ENCODE measurements around the gene KRTAP10-4. TPM values are rescaled to one million over a fixed set of nuclear protein-coding genes. Genes with fewer than 3 reads are reported as not detected.

KRTAP10-4 gene
- total and polyA plus RNA-seq, 9 donors, result not detected

- H3K9me3 ChIP-seq, result no peaks in the 10 kb centered on the region
- H3K4me1 ChIP-seq (ENCODE audit: insufficient read depth), result no peaks in the 10 kb centered on the region
- no peaks in the 10 kb centered on the region for H3K27me3 ChIP-seq
- H3K36me3 ChIP-seq, result no peaks in the 10 kb centered on the region
- DNase-seq, result no peak
- no peak overlapping the region for H3K4me3 ChIP-seq
- 81 to 88% (median 86%) methylated on average over 12 of the region's 12 CpGs for WGBS, 3 donors
- TF ChIP-seq CTCF (IDR thresholded peaks at IDR 0.05), result no peak
- no peak for TF ChIP-seq POLR2A (IDR thresholded peaks at IDR 0.05)
- no peak for TF ChIP-seq EP300 (IDR thresholded peaks at IDR 0.05)
- intact Hi-C loops (cut with DNase I), result loop anchor here in 1 of 4 donors (10.0 kb wide), 1 partner anchor 198 kb away; no protein-coding TSS in a partner anchor
- no peak overlapping the region for H3K27ac ChIP-seq
These were observed 47.2 kb upstream of the KRTAP10-4 start for GRCh38 chr21:44526096-44526997.

GRCh38 chr21:44527156-44527982, 46.2 kb upstream of the KRTAP10-4 start:
- intact Hi-C loops (cut with DNase I), result loop anchor here in 1 of 4 donors (10.0 kb wide), 1 partner anchor 197 kb away; no protein-coding TSS in a partner anchor
- DNase-seq, result no peak
- 86 to 92% (median 87%) methylated on average over 37 of the region's 37 CpGs for WGBS, 3 donors

GRCh38 chr21:44527983-44528633, 45.4 kb upstream of the KRTAP10-4 start:
- no peaks in the 10 kb centered on the region for H3K27me3 ChIP-seq
- peak in 1 of 5 donors; percentile 15 for DNase-seq
- 84 to 86% (median 86%) methylated on average over 18 of the region's 18 CpGs for WGBS, 3 donors

More at GRCh38 chr21:44527156-44527982, 46.2 kb upstream of the KRTAP10-4 start:
- no peaks in the 10 kb centered on the region for H3K4me1 ChIP-seq (ENCODE audit: insufficient read depth)
- no peaks in the 10 kb centered on the region for H3K36me3 ChIP-seq
- no peak for TF ChIP-seq EP300 (IDR thresholded peaks at IDR 0.05)
- TF ChIP-seq CTCF (IDR thresholded peaks at IDR 0.05), result no peak
- no peak for TF ChIP-seq POLR2A (IDR thresholded peaks at IDR 0.05)
- no peaks in the 10 kb centered on the region for H3K9me3 ChIP-seq
- H3K27ac ChIP-seq, result no peak overlapping the region
- no peaks in the 10 kb centered on the region for H3K27me3 ChIP-seq
- no peak overlapping the region for H3K4me3 ChIP-seq

More at GRCh38 chr21:44527983-44528633, 45.4 kb upstream of the KRTAP10-4 start:
- Histone ChIP-seq H3K4me1 (ENCODE audit: insufficient read depth) (no peaks in the 10 kb centered on the region), H3K4me3 (no peak overlapping the region), H3K36me3 (no peaks in the 10 kb centered on the region), H3K9me3 (no peaks in the 10 kb centered on the region), H3K27ac (no peak overlapping the region)
- intact Hi-C loops (cut with DNase I), result loop anchor here in 1 of 4 donors (10.0 kb wide), 1 partner anchor 197 kb away; no protein-coding TSS in a partner anchor
- TF ChIP-seq CTCF (IDR thresholded peaks at IDR 0.05), result no peak
- TF ChIP-seq POLR2A (IDR thresholded peaks at IDR 0.05), result no peak
- no peak for TF ChIP-seq EP300 (IDR thresholded peaks at IDR 0.05)
